ENCODE measurements around the gene KCNN1. TPM values are rescaled to one million over a fixed set of nuclear protein-coding genes. Genes with fewer than 3 reads are reported as not detected.
A peak's percentile ranks its signal among the peaks of the same experiment; 100 is the strongest.

KCNN1 gene
- total RNA-seq, 1 experiment from 2014 or later = 9.2 TPM

- H3K4me2 ChIP-seq (ENCODE audit: insufficient read depth, insufficient read length, low read length) = no peak overlapping the region
- no CpG with 5 or more reads among the region's 16 CpGs for WGBS (ENCODE audit: extremely low coverage, insufficient read length, low lambda C conversion rate)
- H2BK5ac ChIP-seq (ENCODE audit: insufficient read length, low read length) = no peak overlapping the region
- H3K14ac ChIP-seq (ENCODE audit: insufficient read depth, low read length) = no peak overlapping the region
- H3K23me2 ChIP-seq (ENCODE audit: insufficient read length, low read depth, low read length, poor library complexity, severe bottlenecking) = no peaks in the 10 kb centered on the region
- Mint-ChIP-seq H3K4me1 (peaks cover 6 to 13% of the 10 kb centered on the region in 2 experiments), H3K27ac (no peak overlapping the region), H3K36me3 (ENCODE audit: insufficient read depth in 1 of 3, low read depth in 3 of 3) (peaks cover 0 to 2% (median 0%) of the 10 kb centered on the region in 3 experiments; a peak in 2 of 7 replicates), H3K27me3 (ENCODE audit: low read depth) (no peaks in the 10 kb centered on the region), H3K9me3 (no peaks in the 10 kb centered on the region), H3K4me3 (no peak overlapping the region)
- H4K20me1 ChIP-seq (ENCODE audit: control insufficient read depth, insufficient read depth, insufficient read length) = no peaks in the 10 kb centered on the region
- H3K27me3 ChIP-seq (ENCODE audit: insufficient read depth, low read length) = no peaks in the 10 kb centered on the region
- H4K91ac ChIP-seq (ENCODE audit: insufficient read length, low read depth, low read length) = peak overlapping the region; percentile 83
- no peak overlapping the region for H2AFZ ChIP-seq (ENCODE audit: low read length)
- no peaks in the 10 kb centered on the region for H3K9me3 ChIP-seq (ENCODE audit: control insufficient read depth, low read depth, low read length)
- no peak for DNase-seq
- H3K18ac ChIP-seq (ENCODE audit: insufficient read length, low read depth, low read length) = peak overlapping the region; percentile 29
- no peak overlapping the region for H3K27ac ChIP-seq (ENCODE audit: insufficient read length, low read depth, low read length)
- no peak overlapping the region for H2AK5ac ChIP-seq (ENCODE audit: insufficient read length, low read length)
- peak overlapping the region; percentile 37 for H4K5ac ChIP-seq (ENCODE audit: insufficient read length, low read depth, low read length)
- H3T11ph ChIP-seq (ENCODE audit: low read length) = no peak overlapping the region
- H4K8ac ChIP-seq (replicated peaks; ENCODE audit: insufficient read length, low read depth, low read length) = peak overlapping the region; percentile 88
- H3K23ac ChIP-seq (ENCODE audit: insufficient read length, low read depth, low read length) = no peak overlapping the region
- H3K79me2 ChIP-seq (ENCODE audit: insufficient read depth, low read length) = no peaks in the 10 kb centered on the region
- H2BK12ac ChIP-seq (ENCODE audit: insufficient read length, low read depth, low read length) = no peak overlapping the region
- H3K9ac ChIP-seq (ENCODE audit: extremely low read depth, insufficient read length, low read length) = no peak overlapping the region
- TF ChIP-seq CTCF (conservative IDR thresholded peaks at IDR 0.05) = no peak
- H2BK120ac ChIP-seq (ENCODE audit: low read depth, low read length, poor library complexity, severe bottlenecking) = no peak overlapping the region
- no peak overlapping the region for H3K4ac ChIP-seq (ENCODE audit: low read depth, low read length)
- H3K56ac ChIP-seq (ENCODE audit: insufficient read length, low read depth, low read length) = no peak overlapping the region
- H2BK15ac ChIP-seq (ENCODE audit: low read depth, low read length) = no peak overlapping the region
- no peak overlapping the region for H2BK20ac ChIP-seq (ENCODE audit: low read depth, low read length, poor library complexity, severe bottlenecking)
- H3K79me1 ChIP-seq (ENCODE audit: insufficient read depth, low read depth, low read length, poor library complexity, severe bottlenecking) = no peaks in the 10 kb centered on the region
- H3K4me1 ChIP-seq (ENCODE audit: insufficient read depth, low read length) = no peaks in the 10 kb centered on the region; the same call in 1 of the 2 replicates
Measured at GRCh38 chr19:18020212-18021085, 53.5 kb downstream of the KCNN1 start.

All from H9 (cell line).